Esophagus muscularis mucosa (tissue), 4 donors: Measurements from ENCODE around the gene KRTAP5-6. TPM values are rescaled to one million over a fixed set of nuclear protein-coding genes. Genes with fewer than 3 reads are reported as not detected.

Source experiments
- DNase-seq: peaks from one replicate; pipeline ENCODE4 v3.0.0-alpha.2; 2017; ENCODE audit errors: extremely low spot score
- H3K27ac ChIP-seq, 4 donors: fragments of 200-600 bp; sonication (generic); replicated peaks in 1 of 4; 1 replicate in 3 of 4; 2 replicates in 1 of 4; pipeline ENCODE4 v1.5.1; 2016 to 2019; ENCODE audit warnings: mild to moderate bottlenecking in 1 of 4
- H3K27me3 ChIP-seq, 4 donors: fragments of 200-600 bp; sonication (generic); one replicate each; pipeline versions ENCODE4 v1.5.1 to v1.6.0; 2016 to 2019
- H3K36me3 ChIP-seq, 4 donors: fragments of 200-600 bp; sonication (generic); one replicate each; pipeline ENCODE4 v1.5.1; 2016 to 2019
- H3K4me1 ChIP-seq, 4 donors: fragments of 200-600 bp; sonication (generic); one replicate each; pipeline ENCODE4 v1.5.1; 2016 to 2019
- H3K4me3 ChIP-seq, 4 donors: fragments of 200-600 bp; sonication (generic); 1 replicate in 2 of 4; 2 replicates in 2 of 4; pipeline ENCODE4 v1.5.1; 2016 to 2019; ENCODE audit warnings: mild to moderate bottlenecking in 4 of 4, moderate library complexity in 1 of 4
- H3K9me3 ChIP-seq, 4 donors: fragments of 200-600 bp; sonication (generic); 1 replicate in 3 of 4; 2 replicates in 1 of 4; pipeline ENCODE4 v1.5.1; 2016 to 2019
- CTCF ChIP-seq, 3 experiments: fragments of 200-600 bp in 2 of 3; fragments of 450-650 bp in 1 of 3; sonication (generic) in 2 of 3; IDR thresholded peaks; one replicate each; pipeline ENCODE4 v1.5.1; 2017 to 2019; ENCODE audit warnings: antibody characterized with exemption in 3 of 3, mild to moderate bottlenecking in 2 of 3, moderate library complexity in 1 of 3
- EP300 ChIP-seq: sonication (generic); formaldehyde crosslinking; IDR thresholded peaks from one replicate; pipeline ENCODE4 v1.6.1; 2017; ENCODE audit warnings: antibody characterized with exemption
- POLR2A ChIP-seq: fragments of 450-650 bp; IDR thresholded peaks from one replicate; pipeline ENCODE4 v1.6.1; 2017; ENCODE audit warnings: antibody characterized with exemption, moderate library complexity, mild to moderate bottlenecking, low read depth
- POLR2AphosphoS5 ChIP-seq, 2 donors: sonication (generic); formaldehyde crosslinking; IDR thresholded peaks; one replicate each; pipeline ENCODE4 v1.6.1; 2017; ENCODE audit warnings: antibody characterized with exemption in 2 of 2
- WGBS: methylation state at CpG from one replicate; pipeline ENCODE4 v1.1.5; 2018; 5-methylcytosine and 5-hydroxymethylcytosine counted together
- intact Hi-C: fragments of 100-400 bp; cut with DNase I; formaldehyde crosslinking; loops from one replicate; pipeline ENCODE4 v1.15.1; 2023
- total RNA-seq, 4 donors: library from RNA; depleted of rRNA; stranded (reverse); fragments of >200 nt; gene quantifications; one replicate each; pipeline versions ENCODE4 v1.1.0 to v1.2.1, GENCODE V29; 2016

KRTAP5-6 gene
- total RNA-seq, 4 donors from 2014 or later, result not detected

- Histone ChIP-seq H3K36me3 (no peaks in the 10 kb centered on the region), H3K4me3 (peak overlapping the region in 3 of 4 donors; percentile 38 to 55 (median 45)), H3K27ac (peak overlapping the region in 3 of 4 donors; percentile 38 to 63 (median 55)), H3K9me3 (no peaks in the 10 kb centered on the region), H3K4me1 (peaks cover 11 to 17% (median 14%) of the 10 kb centered on the region in 4 donors), H3K27me3 (peaks cover 0 to 41% (median 0%) of the 10 kb centered on the region in 4 donors)
- no peak for TF ChIP-seq EP300
- TF ChIP-seq POLR2AphosphoS5 (IDR thresholded peaks at IDR 0.05), result no peak
- no peak for TF ChIP-seq POLR2A
- peak; percentile 87 to 94 (median 93) for TF ChIP-seq CTCF (IDR thresholded peaks at IDR 0.05)
- intact Hi-C loops, result loop anchor here (1.0 to 5.0 kb wide), 3 partner anchors 41 to 457 kb away; no protein-coding TSS in a partner anchor
- peak; percentile 96 for DNase-seq
- WGBS, result 21% methylated on average over 22 of the region's 37 CpGs
Observed at GRCh38 chr11:1693327-1694063, 3.5 kb upstream of the KRTAP5-6 start.

DNA sequence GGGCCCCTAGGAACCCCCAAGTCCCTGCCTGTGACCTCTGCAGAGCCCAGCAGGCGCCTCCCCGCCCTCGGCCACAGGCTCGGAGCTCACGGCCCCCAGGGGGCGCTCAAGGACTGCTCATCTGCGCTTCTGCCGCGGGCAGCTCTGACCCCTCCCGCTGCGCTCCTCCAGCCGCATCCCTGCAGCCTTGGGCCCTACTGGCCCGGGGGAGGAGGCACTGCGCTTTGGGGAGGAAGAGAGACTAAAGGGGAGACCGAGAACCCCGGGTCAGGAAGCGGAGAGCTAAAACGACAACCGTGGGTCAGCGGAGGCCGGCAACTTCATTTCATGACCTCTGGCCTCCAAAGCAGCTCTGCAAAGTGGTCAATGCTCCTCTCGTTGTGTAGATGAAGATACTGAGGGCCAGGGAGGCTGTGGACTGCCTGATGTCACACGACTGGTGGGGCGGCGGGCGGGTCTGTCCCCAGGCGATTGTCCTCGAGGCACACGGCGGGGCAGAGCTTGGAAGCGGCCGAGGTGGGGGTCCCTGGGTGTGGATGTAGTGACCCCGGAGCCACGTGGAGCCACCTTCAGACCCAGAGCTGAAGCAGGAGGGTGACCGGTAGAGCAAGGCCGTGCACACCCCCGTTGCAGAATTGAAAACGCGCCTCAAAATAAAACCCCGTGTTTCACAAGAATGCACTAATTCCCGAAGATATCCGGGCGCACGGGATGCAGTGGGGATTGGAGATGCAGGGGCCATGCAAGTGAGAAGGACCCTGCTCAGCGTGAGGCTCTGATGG is 2.7 kb upstream of the KRTAP5-6 start:
- peaks cover 0 to 42% (median 0%) of the 10 kb centered on the region in 4 donors for H3K27me3 ChIP-seq
- TF ChIP-seq CTCF (IDR thresholded peaks at IDR 0.05), result peak; percentile 86 to 94 (median 89)
- no peak for TF ChIP-seq POLR2A
- peak; percentile 96 for DNase-seq
- H3K4me1 ChIP-seq, result peaks cover 11 to 17% (median 14%) of the 10 kb centered on the region in 4 donors
- no peaks in the 10 kb centered on the region for H3K9me3 ChIP-seq
- peak overlapping the region in 3 of 4 donors; percentile 38 to 55 (median 45) for H3K4me3 ChIP-seq
- 52% methylated on average over 42 of the region's 45 CpGs for whole genome bisulfite sequencing
- intact Hi-C loops, result loop anchor here (5.0 kb wide), 1 partner anchor 42 kb away; no protein-coding TSS in a partner anchor
- H3K36me3 ChIP-seq, result no peaks in the 10 kb centered on the region
- H3K27ac ChIP-seq, result peak overlapping the region in 2 of 4 donors; percentile 38 to 63

GRCh38 chr11:1694846-1695547 is 2.0 kb upstream of the KRTAP5-6 start:
- Histone ChIP-seq H3K4me3 (no peak overlapping the region), H3K36me3 (no peaks in the 10 kb centered on the region), H3K27ac (no peak overlapping the region), H3K9me3 (no peaks in the 10 kb centered on the region), H3K27me3 (peaks cover 0 to 42% (median 0%) of the 10 kb centered on the region in 4 donors), H3K4me1 (peaks cover 11 to 17% (median 14%) of the 10 kb centered on the region in 4 donors)
- DNase-seq, result no peak
- 88% methylated on average over 10 of the region's 15 CpGs for WGBS
- intact Hi-C loops, result loop anchor here (5.0 kb wide), 1 partner anchor 43 kb away; no protein-coding TSS in a partner anchor
- no peak for TF ChIP-seq POLR2A
- TF ChIP-seq CTCF (IDR thresholded peaks at IDR 0.05), result no peak
- no peak for TF ChIP-seq EP300
- TF ChIP-seq POLR2AphosphoS5 (IDR thresholded peaks at IDR 0.05), result no peak

- Histone ChIP-seq H3K27me3 (peaks cover 0 to 44% (median 0%) of the 10 kb centered on the region in 4 donors), H3K36me3 (no peaks in the 10 kb centered on the region), H3K4me3 (no peak overlapping the region), H3K27ac (no peak overlapping the region), H3K4me1 (peaks cover 11 to 17% (median 14%) of the 10 kb centered on the region in 4 donors), H3K9me3 (no peaks in the 10 kb centered on the region)
- intact Hi-C loops, result no loop called here
- no peak for TF ChIP-seq POLR2AphosphoS5 (IDR thresholded peaks at IDR 0.05)
- TF ChIP-seq CTCF (IDR thresholded peaks at IDR 0.05), result no peak
- TF ChIP-seq EP300, result no peak
- 100% methylated on average over 2 of the region's 3 CpGs for WGBS
- no peak for DNase-seq
Observed at GRCh38 chr11:1695548-1696108, 1.4 kb upstream of the KRTAP5-6 start.
